ENCODE measurements around the gene C16orf74.

- TF ChIP-seq ZNF331 (CRISPR knock-in tag; IDR thresholded peaks at IDR 0.05), result no peak
- TF ChIP-seq JUN (CRISPR knock-in tag; IDR thresholded peaks at IDR 0.05), result no peak
- no peak for TF ChIP-seq RFX5 (IDR thresholded peaks at IDR 0.05; ENCODE audit: low read depth, low read length)
These were observed 23.9 kb upstream of the C16orf74 start for GRCh38 chr16:85774811-85775210.
